HG02588 (cell line): ENCODE results near the gene SHC2.
"Not testable (repeated sequence)": the region's sequence is repeated elsewhere in the genome, so short reads cannot be mapped to it uniquely, and the experiment has no call there.

Experiments used
- ATAC-seq: cut with Tn5 transposase; IDR thresholded peaks from one replicate; pipeline ENCODE4 v1.9.1; 2021; ENCODE audit warnings: mild to moderate bottlenecking, moderate library complexity; ENCODE audit not compliant: unreplicated experiment

The SHC2 gene

GRCh38 chr19:450912-451481 lies 9.8 kb downstream of the SHC2 start:
- ATAC-seq: not testable (repeated sequence)

GRCh38 chr19:449916-450315 lies 10.9 kb downstream of the SHC2 start:
- no peak for ATAC-seq

- no peak for ATAC-seq
Measured at GRCh38 chr19:447816-448560, 12.8 kb downstream of the SHC2 start.

GRCh38 chr19:447064-447426 lies 13.8 kb downstream of the SHC2 start:
- no peak for ATAC-seq

- no peak for ATAC-seq
Measured at GRCh38 chr19:444677-445210, 16.1 kb downstream of the SHC2 start.

GRCh38 chr19:443005-443404 lies 17.8 kb downstream of the SHC2 start:
- no peak for ATAC-seq

- ATAC-seq: no peak
Measured at GRCh38 chr19:442085-442484, 18.7 kb downstream of the SHC2 start.

- no peak for ATAC-seq
Measured at GRCh38 chr19:441213-441836, 19.5 kb downstream of the SHC2 start.

- ATAC-seq: no peak
Measured at GRCh38 chr19:440391-441212, 20.2 kb downstream of the SHC2 start.

- no peak for ATAC-seq
Measured at GRCh38 chr19:439167-439900, 21.5 kb downstream of the SHC2 start.

GRCh38 chr19:438416-438958 lies 22.3 kb downstream of the SHC2 start:
- no peak for ATAC-seq

- no peak for ATAC-seq
Measured at GRCh38 chr19:437041-437440, 23.8 kb downstream of the SHC2 start.

GRCh38 chr19:436413-436950 lies 24.4 kb downstream of the SHC2 start:
- ATAC-seq: no peak

- no peak for ATAC-seq
Measured at GRCh38 chr19:435707-436412, 25.0 kb downstream of the SHC2 start.

- no peak for ATAC-seq
Measured at GRCh38 chr19:435056-435706, 25.7 kb downstream of the SHC2 start.

- no peak for ATAC-seq
Measured at GRCh38 chr19:434152-434960, 26.5 kb downstream of the SHC2 start.

GRCh38 chr19:430701-431100 lies 30.1 kb downstream of the SHC2 start:
- ATAC-seq: no peak

- no peak for ATAC-seq
Measured at GRCh38 chr19:428149-428548, 32.7 kb downstream of the SHC2 start.
